ENCODE data around the gene TOGARAM2.
A peak's percentile ranks its signal among the peaks of the same experiment; 100 is the strongest.

TOGARAM2 gene

GRCh38 chr2:28981016-28981441, at the start of gene TOGARAM2:
TOGARAM2 (plus strand) TSS chr2:28981298; CDS start chr2:28994835, 13,537 bp downstream.
- no peak for DNase-seq

- DNase-seq = no peak
Measured at GRCh38 chr2:28934769-28935168, 46.3 kb upstream of the TOGARAM2 start.

- no peak for DNase-seq
Measured at GRCh38 chr2:28941008-28941407, 40.1 kb upstream of the TOGARAM2 start.

- no peak for DNase-seq
Measured at GRCh38 chr2:28944535-28945248, 36.4 kb upstream of the TOGARAM2 start.

- DNase-seq = no peak
Measured at GRCh38 chr2:28948160-28948559, 32.9 kb upstream of the TOGARAM2 start.

- no peak for DNase-seq
Measured at GRCh38 chr2:28949190-28949589, 31.9 kb upstream of the TOGARAM2 start.

GRCh38 chr2:28949617-28950305, 31.3 kb upstream of the TOGARAM2 start:
- no peak for DNase-seq

- DNase-seq = no peak
Measured at GRCh38 chr2:28950941-28951630, 30.0 kb upstream of the TOGARAM2 start.

GRCh38 chr2:28951910-28952835, 28.9 kb upstream of the TOGARAM2 start:
- no peak for DNase-seq

GRCh38 chr2:28952836-28953211, 28.3 kb upstream of the TOGARAM2 start:
- no peak for DNase-seq

GRCh38 chr2:28955467-28955866, 25.6 kb upstream of the TOGARAM2 start:
- no peak for DNase-seq

- no peak for DNase-seq
Measured at GRCh38 chr2:28956415-28956826, 24.7 kb upstream of the TOGARAM2 start.

GRCh38 chr2:28956890-28957289, 24.2 kb upstream of the TOGARAM2 start:
- no peak for DNase-seq

- DNase-seq = peak; percentile 55
Measured at GRCh38 chr2:28958689-28959088, 22.4 kb upstream of the TOGARAM2 start.

GRCh38 chr2:28960401-28960800, 20.7 kb upstream of the TOGARAM2 start:
- DNase-seq = no peak

- no peak for DNase-seq
Measured at GRCh38 chr2:28962505-28962904, 18.6 kb upstream of the TOGARAM2 start.

- DNase-seq = no peak
Measured at GRCh38 chr2:28970464-28971160, 10.5 kb upstream of the TOGARAM2 start.

- DNase-seq = no peak
Measured at GRCh38 chr2:28972778-28973335, 8.2 kb upstream of the TOGARAM2 start.

- DNase-seq = no peak
Measured at GRCh38 chr2:28974252-28974651, 6.8 kb upstream of the TOGARAM2 start.

- no peak for DNase-seq
Measured at GRCh38 chr2:28975671-28976070, 5.4 kb upstream of the TOGARAM2 start.

GRCh38 chr2:28976584-28976983, 4.5 kb upstream of the TOGARAM2 start:
- no peak for DNase-seq
